K562 (cell line): ENCODE results near the gene LINGO3. TPM values are rescaled to one million over a fixed set of nuclear protein-coding genes. Genes with fewer than 3 reads are reported as not detected.
A peak's percentile ranks its signal among the peaks of the same experiment; 100 is the strongest.

ENCODE experiments used
- CC2D1A ChIP-seq: fragments of 450-650 bp; IDR thresholded peaks from 2 replicates; pipeline ENCODE4 v1.6.1; 2017; ENCODE audit warnings: mild to moderate bottlenecking
- ESRRA ChIP-seq: fragments of 450-650 bp; IDR thresholded peaks from 2 replicates; pipeline ENCODE4 v1.6.1; 2014; ENCODE audit warnings: low read depth, mild to moderate bottlenecking, moderate library complexity, borderline replicate concordance
- FOXM1 ChIP-seq, 2 experiments: fragments of 450-650 bp in 1 of 2; sonication (generic) in 1 of 2; formaldehyde crosslinking in 1 of 2; IDR thresholded peaks; 2 replicates each; pipeline versions ENCODE4 v1.6.1 to v1.9.0; 2017 to 2022; ENCODE audit warnings: low read depth in 2 of 2, mild to moderate bottlenecking in 2 of 2, missing genetic modification reagents in 1 of 2, moderate library complexity in 1 of 2
- IRF2 ChIP-seq: sonication (generic); formaldehyde crosslinking; IDR thresholded peaks from 2 replicates; pipeline ENCODE4 v1.8.1; 2022; ENCODE audit warnings: mild to moderate bottlenecking, missing genetic modification reagents
- IRF9 ChIP-seq: fragments of 450-650 bp; IDR thresholded peaks from 2 replicates; pipeline ENCODE4 v1.6.1; 2016; ENCODE audit warnings: missing biosample characterization, missing genetic modification characterization
- KHSRP ChIP-seq: fragments of 450-650 bp; IDR thresholded peaks from 2 replicates; pipeline ENCODE4 v1.6.1; 2017
- OTX1 ChIP-seq: fragments of 450-650 bp; formaldehyde crosslinking; IDR thresholded peaks from 2 replicates; pipeline ENCODE4 v1.4.0; 2022; ENCODE audit warnings: mild to moderate bottlenecking
- POLR2AphosphoS5 ChIP-seq: IDR thresholded peaks from 2 replicates; pipeline ENCODE4 v1.6.1; 2011; ENCODE audit warnings: mild to moderate bottlenecking, low read depth, low read length, moderate library complexity; ENCODE audit not compliant: control insufficient read depth, insufficient read depth
- THAP12 ChIP-seq: fragments of 250-450 bp; sonication (Bioruptor Pico); IDR thresholded peaks from 2 replicates; pipeline ENCODE4 v1.9.0; 2021; ENCODE audit warnings: mild to moderate bottlenecking, inconsistent platforms
- WHSC1 ChIP-seq: IDR thresholded peaks from one replicate; pipeline ENCODE4 v1.6.1; 2012; ENCODE audit warnings: low read length, control low read depth, inconsistent platforms
- YBX1 ChIP-seq: fragments of 450-650 bp; IDR thresholded peaks from 2 replicates; pipeline ENCODE4 v1.7.1; 2016; ENCODE audit warnings: mild to moderate bottlenecking
- YY1 ChIP-seq, 3 experiments: IDR thresholded peaks; 2 replicates each; pipeline ENCODE4 v1.6.1; 2011; ENCODE audit warnings: low read length in 2 of 3, mild to moderate bottlenecking in 2 of 3, moderate library complexity in 2 of 3, borderline replicate concordance in 1 of 3, control low read depth in 1 of 3, low read depth in 1 of 3; ENCODE audit not compliant: insufficient read depth in 3 of 3, insufficient replicate concordance in 2 of 3, control insufficient read depth in 1 of 3, insufficient read length in 1 of 3; ENCODE audit errors: extremely low read depth in 1 of 3
- ZNF707 ChIP-seq: fragments of 250-450 bp; sonication (Bioruptor Pico); conservative IDR thresholded peaks from 2 replicates; pipeline ENCODE4 v1.8.0; 2022; ENCODE audit warnings: inconsistent platforms, mild to moderate bottlenecking, moderate library complexity
- polyA plus RNA-seq, 8 experiments: library from polyadenylated mRNA; depleted of rRNA in 4 of 8; stranded (reverse) in 5 of 8; unstranded in 3 of 8; fragments of >200 nt; fragmentation: Nextera tagmentation in 2 of 8; fragmentation: Illumina TruSeq in 1 of 8; extraction: Ambion mirVana in 2 of 8; extraction: Trizol in 1 of 8; gene quantifications; 2 replicates each; pipeline versions ENCODE4 v1.2.1 to v1.2.3, GENCODE V29; 2011 to 2014; ENCODE audit warnings: inconsistent platforms in 1 of 8, missing spikeins in 1 of 8
- total RNA-seq, 7 experiments: library from RNA; depleted of rRNA in 6 of 7; stranded (reverse); fragments of >200 nt in 6 of 7; fragmentation: Illumina TruSeq in 2 of 7; extraction: Trizol in 2 of 7; gene quantifications; 2 replicates each; pipeline versions ENCODE4 v1.2.1 to v1.2.3, GENCODE V29; 2011 to 2021; ENCODE audit warnings: low replicate concordance in 1 of 7
- TF ChIP-seq, protein P1 (sequence below): sonication (generic); formaldehyde crosslinking; IDR thresholded peaks from 2 replicates; pipeline ENCODE4 v1.8.0; 2022; ENCODE audit warnings: mild to moderate bottlenecking, missing genetic modification reagents, borderline replicate concordance
- TF ChIP-seq, protein P2 (sequence below), 2 experiments: fragments of 200-800 bp in 1 of 2; sonication (Bioruptor generic) in 1 of 2; sonication (generic) in 1 of 2; formaldehyde crosslinking in 1 of 2; IDR thresholded peaks in 1 of 2; conservative IDR thresholded peaks in 1 of 2; 2 replicates each; pipeline versions ENCODE4 v1.5.0 to v1.6.1; 2016 to 2020; ENCODE audit warnings: missing compliant biosample characterization in 1 of 2, missing genetic modification characterization in 1 of 2, missing genetic modification reagents in 1 of 2
- TF ChIP-seq, protein P3 (sequence below): fragments of 450-650 bp; formaldehyde crosslinking; conservative IDR thresholded peaks from 2 replicates; pipeline ENCODE4 v1.4.0; 2022; ENCODE audit warnings: mild to moderate bottlenecking, missing genetic modification characterization

The LINGO3 gene
- total and polyA plus RNA-seq, 9 of the 15 experiments (the other 6 are each of a cell fraction or from before 2014, with no cell fraction given) = 0.03 to 0.05 (median 0.03) TPM; not detected in 6

- TF ChIP-seq IRF9 (tag) (no peak), IRF2 (CRISPR knock-in tag) (no peak), CC2D1A (no peak), WHSC1 (no peak), THAP12 (peak; percentile 47; the same call in 1 of the 2 replicates), FOXM1 (IDR thresholded peaks at IDR 0.05; ENCODE audit: low read depth) (no peak), FOXM1 (CRISPR knock-in tag; IDR thresholded peaks at IDR 0.05; ENCODE audit: low read depth) (no peak), ESRRA (peak; percentile 77), OTX1 (peak; percentile 44; the same call in 1 of the 2 replicates), ZNF707 (CRISPR knock-in tag) (no peak), YY1 (IDR thresholded peaks at IDR 0.05; ENCODE audit: borderline replicate concordance in 1 of 3, control insufficient read depth in 1 of 3, extremely low read depth in 1 of 3, insufficient read depth in 3 of 3, insufficient read length in 1 of 3, insufficient replicate concordance in 2 of 3, low read depth in 1 of 3, low read length in 2 of 3) (peak in 2 of 3 experiments; percentile 46 to 60), KHSRP (peak; percentile 36; the same call in 1 of the 2 replicates), POLR2AphosphoS5 (peak; percentile 26; the same call in 1 of the 2 replicates), YBX1 (no peak)
- TF ChIP-seq, protein P1, sequence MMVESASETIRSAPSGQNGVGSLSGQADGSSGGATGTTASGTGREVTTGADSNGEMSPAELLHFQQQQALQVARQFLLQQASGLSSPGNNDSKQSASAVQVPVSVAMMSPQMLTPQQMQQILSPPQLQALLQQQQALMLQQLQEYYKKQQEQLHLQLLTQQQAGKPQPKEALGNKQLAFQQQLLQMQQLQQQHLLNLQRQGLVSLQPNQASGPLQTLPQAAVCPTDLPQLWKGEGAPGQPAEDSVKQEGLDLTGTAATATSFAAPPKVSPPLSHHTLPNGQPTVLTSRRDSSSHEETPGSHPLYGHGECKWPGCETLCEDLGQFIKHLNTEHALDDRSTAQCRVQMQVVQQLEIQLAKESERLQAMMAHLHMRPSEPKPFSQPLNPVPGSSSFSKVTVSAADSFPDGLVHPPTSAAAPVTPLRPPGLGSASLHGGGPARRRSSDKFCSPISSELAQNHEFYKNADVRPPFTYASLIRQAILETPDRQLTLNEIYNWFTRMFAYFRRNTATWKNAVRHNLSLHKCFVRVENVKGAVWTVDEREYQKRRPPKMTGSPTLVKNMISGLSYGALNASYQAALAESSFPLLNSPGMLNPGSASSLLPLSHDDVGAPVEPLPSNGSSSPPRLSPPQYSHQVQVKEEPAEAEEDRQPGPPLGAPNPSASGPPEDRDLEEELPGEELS (CRISPR knock-in tag) = no peak
- TF ChIP-seq, protein P2, sequence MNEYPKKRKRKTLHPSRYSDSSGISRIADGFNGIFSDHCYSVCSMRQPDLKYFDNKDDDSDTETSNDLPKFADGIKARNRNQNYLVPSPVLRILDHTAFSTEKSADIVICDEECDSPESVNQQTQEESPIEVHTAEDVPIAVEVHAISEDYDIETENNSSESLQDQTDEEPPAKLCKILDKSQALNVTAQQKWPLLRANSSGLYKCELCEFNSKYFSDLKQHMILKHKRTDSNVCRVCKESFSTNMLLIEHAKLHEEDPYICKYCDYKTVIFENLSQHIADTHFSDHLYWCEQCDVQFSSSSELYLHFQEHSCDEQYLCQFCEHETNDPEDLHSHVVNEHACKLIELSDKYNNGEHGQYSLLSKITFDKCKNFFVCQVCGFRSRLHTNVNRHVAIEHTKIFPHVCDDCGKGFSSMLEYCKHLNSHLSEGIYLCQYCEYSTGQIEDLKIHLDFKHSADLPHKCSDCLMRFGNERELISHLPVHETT (CRISPR knock-in tag; conservative IDR thresholded peaks at IDR 0.05 in 1 of 2, IDR thresholded peaks at IDR 0.05 in 1 of 2) = no peak
- TF ChIP-seq, protein P3, sequence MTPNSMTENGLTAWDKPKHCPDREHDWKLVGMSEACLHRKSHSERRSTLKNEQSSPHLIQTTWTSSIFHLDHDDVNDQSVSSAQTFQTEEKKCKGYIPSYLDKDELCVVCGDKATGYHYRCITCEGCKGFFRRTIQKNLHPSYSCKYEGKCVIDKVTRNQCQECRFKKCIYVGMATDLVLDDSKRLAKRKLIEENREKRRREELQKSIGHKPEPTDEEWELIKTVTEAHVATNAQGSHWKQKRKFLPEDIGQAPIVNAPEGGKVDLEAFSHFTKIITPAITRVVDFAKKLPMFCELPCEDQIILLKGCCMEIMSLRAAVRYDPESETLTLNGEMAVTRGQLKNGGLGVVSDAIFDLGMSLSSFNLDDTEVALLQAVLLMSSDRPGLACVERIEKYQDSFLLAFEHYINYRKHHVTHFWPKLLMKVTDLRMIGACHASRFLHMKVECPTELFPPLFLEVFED = no peak; the same call in 1 of the 2 replicates
Observed at GRCh38 chr19:2273356-2274184, 34.4 kb downstream of the LINGO3 start (continued).
